Measurements from ENCODE around the gene ICAM1.

The ICAM1 gene

GRCh38 chr19:10321874-10322835, 51.2 kb downstream of the ICAM1 start:
- Mint-ChIP-seq H3K9me3 (no peaks in the 10 kb centered on the region), H3K27ac (no peak overlapping the region), H3K27me3 (ENCODE audit: low read depth) (no peaks in the 10 kb centered on the region), H3K4me1 (no peaks in the 10 kb centered on the region), H3K4me3 (no peak overlapping the region), H3K36me3 (ENCODE audit: low read depth) (peaks cover 35% of the 10 kb centered on the region)
- no peak for TF ChIP-seq CTCF (IDR thresholded peaks at IDR 0.05; ENCODE audit: unreplicated experiment in 3 of 3)

GRCh38 chr19:10325732-10326131, 54.8 kb downstream of the ICAM1 start:
- TF ChIP-seq CTCF (IDR thresholded peaks at IDR 0.05; ENCODE audit: unreplicated experiment in 3 of 3) = no peak
- Mint-ChIP-seq H3K4me1 (no peaks in the 10 kb centered on the region), H3K27me3 (ENCODE audit: low read depth) (no peaks in the 10 kb centered on the region)

GRCh38 chr19:10327793-10328192, 56.9 kb downstream of the ICAM1 start:
- no peak for TF ChIP-seq CTCF (IDR thresholded peaks at IDR 0.05; ENCODE audit: unreplicated experiment in 3 of 3)
- Mint-ChIP-seq H3K36me3 (ENCODE audit: low read depth) (peaks cover 32% of the 10 kb centered on the region), H3K27ac (no peak overlapping the region), H3K27me3 (ENCODE audit: low read depth) (no peaks in the 10 kb centered on the region), H3K4me1 (peaks cover 7% of the 10 kb centered on the region), H3K9me3 (no peaks in the 10 kb centered on the region), H3K4me3 (no peak overlapping the region)

More at GRCh38 chr19:10325732-10326131, 54.8 kb downstream of the ICAM1 start:
- no peak overlapping the region for H3K4me3 Mint-ChIP-seq
- peaks cover 36% of the 10 kb centered on the region for H3K36me3 Mint-ChIP-seq (ENCODE audit: low read depth)
- no peak overlapping the region for H3K27ac Mint-ChIP-seq
- no peaks in the 10 kb centered on the region for H3K9me3 Mint-ChIP-seq

- TF ChIP-seq CTCF (IDR thresholded peaks at IDR 0.05; ENCODE audit: unreplicated experiment in 3 of 3) = no peak
- peaks cover 13% of the 10 kb centered on the region for H3K4me1 Mint-ChIP-seq
- H3K9me3 Mint-ChIP-seq = no peaks in the 10 kb centered on the region
Observed at GRCh38 chr19:10328558-10329429, 57.9 kb downstream of the ICAM1 start.

GRCh38 chr19:10329555-10329954, 58.6 kb downstream of the ICAM1 start:
- TF ChIP-seq CTCF (IDR thresholded peaks at IDR 0.05; ENCODE audit: unreplicated experiment in 3 of 3) = no peak
- Mint-ChIP-seq H3K9me3 (no peaks in the 10 kb centered on the region), H3K27ac (no peak overlapping the region), H3K4me3 (no peak overlapping the region), H3K36me3 (ENCODE audit: low read depth) (peaks cover 28% of the 10 kb centered on the region), H3K27me3 (ENCODE audit: low read depth) (no peaks in the 10 kb centered on the region), H3K4me1 (peaks cover 21% of the 10 kb centered on the region)

More at GRCh38 chr19:10328558-10329429, 57.9 kb downstream of the ICAM1 start:
- no peaks in the 10 kb centered on the region for H3K27me3 Mint-ChIP-seq (ENCODE audit: low read depth)
- peaks cover 33% of the 10 kb centered on the region for H3K36me3 Mint-ChIP-seq (ENCODE audit: low read depth)
- no peak overlapping the region for H3K27ac Mint-ChIP-seq
- no peak overlapping the region for H3K4me3 Mint-ChIP-seq
